ENCODE data around the gene PLEKHO2.

PLEKHO2 gene

GRCh38 chr15:64828985-64829384 lies 12.7 kb upstream of the PLEKHO2 start:
- no peak for DNase-seq

GRCh38 chr15:64833690-64834089 lies 8.0 kb upstream of the PLEKHO2 start:
- no peak for DNase-seq

- DNase-seq = no peak
Observed at GRCh38 chr15:64836023-64836536, 5.6 kb upstream of the PLEKHO2 start.

GRCh38 chr15:64837502-64837901 lies 4.2 kb upstream of the PLEKHO2 start:
- DNase-seq = no peak

- no peak for DNase-seq
Observed at GRCh38 chr15:64841060-64841343, 713 bp upstream of the PLEKHO2 start.

- no peak for DNase-seq
Observed at GRCh38 chr15:64842096-64842939, 603 bp downstream of the PLEKHO2 start.

GRCh38 chr15:64842986-64843561 lies 1.4 kb downstream of the PLEKHO2 start:
- DNase-seq = no peak

GRCh38 chr15:64843991-64844390 lies 2.3 kb downstream of the PLEKHO2 start:
- no peak for DNase-seq

- DNase-seq = no peak
Observed at GRCh38 chr15:64844576-64845145, 2.9 kb downstream of the PLEKHO2 start.

GRCh38 chr15:64845183-64845611 lies 3.5 kb downstream of the PLEKHO2 start:
- DNase-seq = no peak

GRCh38 chr15:64845831-64846595 lies 4.3 kb downstream of the PLEKHO2 start:
- no peak for DNase-seq

- DNase-seq = no peak
Observed at GRCh38 chr15:64847016-64847415, 5.3 kb downstream of the PLEKHO2 start.

- DNase-seq = no peak
Observed at GRCh38 chr15:64847448-64847847, 5.7 kb downstream of the PLEKHO2 start.

- no peak for DNase-seq
Observed at GRCh38 chr15:64847876-64848716, 6.4 kb downstream of the PLEKHO2 start.

GRCh38 chr15:64850778-64851502 lies 9.2 kb downstream of the PLEKHO2 start:
- no peak for DNase-seq

- DNase-seq = no peak
Observed at GRCh38 chr15:64851503-64851840, 9.8 kb downstream of the PLEKHO2 start.

GRCh38 chr15:64854041-64854440 lies 12.3 kb downstream of the PLEKHO2 start:
- no peak for DNase-seq

- no peak for DNase-seq
Observed at GRCh38 chr15:64854526-64854925, 12.8 kb downstream of the PLEKHO2 start.

- no peak for DNase-seq
Observed at GRCh38 chr15:64855205-64855975, 13.7 kb downstream of the PLEKHO2 start.

- no peak for DNase-seq
Observed at GRCh38 chr15:64856429-64857145, 14.9 kb downstream of the PLEKHO2 start.

All from activated T-cell treated with anti-CD3 and anti-CD28 coated beads for 4 hours (primary cell).